Fibroblast of lung (primary cell): ENCODE data around the gene XYLT1. TPM values are rescaled to one million over a fixed set of nuclear protein-coding genes. Genes with fewer than 3 reads are reported as not detected.

Experiments
- DNase-seq, 2 donors: peaks; one replicate each; pipeline versions ENCODE4 v3.0.0 to v3.0.0-alpha.2; 2010; ENCODE audit warnings: low read depth in 2 of 2
- H2AFZ ChIP-seq: 2 replicates; pipeline ENCODE4 v1.5.1; 2012; ENCODE audit warnings: low read length, control low read depth, inconsistent platforms
- H3K27ac ChIP-seq: 2 replicates; pipeline ENCODE4 v1.5.1; 2011; ENCODE audit warnings: low read length, control low read depth; ENCODE audit not compliant: insufficient read depth
- H3K27me3 ChIP-seq: 2 replicates; pipeline ENCODE4 v1.5.1; 2011; ENCODE audit warnings: mild to moderate bottlenecking, low read length; ENCODE audit not compliant: control insufficient read depth, insufficient read depth
- H3K36me3 ChIP-seq: 2 replicates; pipeline ENCODE4 v1.5.1; 2011; ENCODE audit warnings: low read length; ENCODE audit not compliant: control insufficient read depth, insufficient read depth
- H3K4me1 ChIP-seq: 2 replicates; pipeline ENCODE4 v1.5.1; 2011; ENCODE audit warnings: low read length; ENCODE audit not compliant: control insufficient read depth, insufficient read depth; ENCODE audit errors: extremely low read depth
- H3K4me2 ChIP-seq: 2 replicates; pipeline ENCODE4 v1.5.1; 2011; ENCODE audit warnings: low read length, control low read depth; ENCODE audit not compliant: insufficient read depth; ENCODE audit errors: extremely low read depth
- H3K4me3 ChIP-seq, 4 experiments: fragments of 200-600 bp in 1 of 4; sonication (generic) in 1 of 4; replicated peaks in 1 of 4; 2 replicates each; pipeline ENCODE4 v1.5.1; 2011 to 2016; ENCODE audit warnings: low read length in 4 of 4, low read depth in 3 of 4, mild to moderate bottlenecking in 3 of 4, control low read depth in 2 of 4, inconsistent platforms in 1 of 4, mixed read lengths in 1 of 4; ENCODE audit not compliant: insufficient read depth in 1 of 4; ENCODE audit errors: control extremely low read depth in 1 of 4
- H3K79me2 ChIP-seq: 2 replicates; pipeline ENCODE4 v1.5.1; 2012; ENCODE audit warnings: mild to moderate bottlenecking, low read length, inconsistent platforms; ENCODE audit not compliant: control insufficient read depth, insufficient read depth
- H3K9ac ChIP-seq: 2 replicates; pipeline ENCODE4 v1.5.1; 2011; ENCODE audit warnings: mild to moderate bottlenecking, low read length, control low read depth; ENCODE audit not compliant: insufficient read depth
- H3K9me3 ChIP-seq: 2 replicates; pipeline ENCODE4 v1.5.1; 2012; ENCODE audit warnings: low read depth, low read length; ENCODE audit not compliant: control insufficient read depth, insufficient read depth
- H4K20me1 ChIP-seq: 2 replicates; pipeline ENCODE4 v1.5.1; 2011; ENCODE audit warnings: low read length; ENCODE audit not compliant: control insufficient read depth, insufficient read depth; ENCODE audit errors: extremely low read depth
- CTCF ChIP-seq, 2 donors: IDR thresholded peaks in 1 of 2; conservative IDR thresholded peaks in 1 of 2; 1 replicate in 1 of 2; 2 replicates in 1 of 2; pipeline ENCODE4 v1.5.1; 2011 to 2012; ENCODE audit warnings: low read length in 2 of 2, control low read depth in 1 of 2, inconsistent platforms in 1 of 2, low read depth in 1 of 2, mild to moderate bottlenecking in 1 of 2
- EZH2 ChIP-seq: IDR thresholded peaks from 2 replicates; pipeline ENCODE4 v1.5.1; 2012; ENCODE audit warnings: low read length, control low read depth, mild to moderate bottlenecking; ENCODE audit errors: missing control alignments
- polyA plus RNA-seq, 2 donors: library from polyadenylated mRNA; depleted of rRNA in 1 of 2; stranded (reverse) in 1 of 2; unstranded in 1 of 2; fragments of >200 nt; gene quantifications; 2 replicates each; pipeline ENCODE4 v1.2.1, GENCODE V29; 2011 to 2012; ENCODE audit warnings: missing spikeins in 1 of 2
- total RNA-seq: library from RNA; depleted of rRNA; stranded (reverse); fragments of >200 nt; gene quantifications from 2 replicates; pipeline ENCODE4 v1.2.1, GENCODE V29; 2014

Gene XYLT1
- total and polyA plus RNA-seq, 2 donors (not counting 1 experiment from before 2014, with no cell fraction given): 9.3 to 21.8 TPM

- Histone ChIP-seq H3K36me3 (no peaks in the 10 kb centered on the region), H3K4me1 (no peaks in the 10 kb centered on the region), H3K9ac (no peak overlapping the region), H3K27ac (no peak overlapping the region), H3K9me3 (no peaks in the 10 kb centered on the region), H3K27me3 (no peaks in the 10 kb centered on the region), H3K4me3 (no peak overlapping the region), H3K79me2 (peaks cover 5% of the 10 kb centered on the region), H4K20me1 (no peaks in the 10 kb centered on the region), H3K4me2 (peak overlapping the region; percentile 9), H2AFZ (no peak overlapping the region)
- DNase-seq: no peak
- TF ChIP-seq CTCF (conservative IDR thresholded peaks at IDR 0.05 in 1 of 2, IDR thresholded peaks at IDR 0.05 in 1 of 2; ENCODE audit: low read depth in 1 of 2, low read length in 2 of 2): no peak
- no peak for TF ChIP-seq EZH2
Observed at GRCh38 chr16:17453364-17454038, 17.3 kb downstream of the XYLT1 start.

DNA sequence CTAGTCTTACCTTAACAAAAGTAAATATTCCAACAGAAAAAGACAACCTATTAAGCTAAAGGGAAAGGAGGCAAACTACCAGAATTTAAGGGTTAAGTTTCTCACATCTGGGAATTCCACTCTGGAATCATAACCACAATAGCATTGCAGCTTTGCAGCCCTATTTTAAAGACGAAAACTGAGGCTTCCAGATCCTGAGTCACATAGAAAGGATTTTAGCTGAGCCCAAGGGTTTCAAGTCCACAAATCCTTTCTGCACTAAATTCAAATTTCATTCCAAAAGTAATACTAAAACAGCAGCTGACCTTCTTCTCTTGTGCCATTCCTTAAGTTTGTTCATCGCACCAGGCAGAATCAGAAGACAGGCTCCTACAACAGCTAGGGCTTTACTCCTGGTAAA, 17.8 kb downstream of the XYLT1 start:
- peak in 1 of 2 donors; percentile 64 for DNase-seq
- Histone ChIP-seq H3K79me2 (peaks cover 2% of the 10 kb centered on the region), H3K4me2 (peak overlapping the region; percentile 9)

DNA sequence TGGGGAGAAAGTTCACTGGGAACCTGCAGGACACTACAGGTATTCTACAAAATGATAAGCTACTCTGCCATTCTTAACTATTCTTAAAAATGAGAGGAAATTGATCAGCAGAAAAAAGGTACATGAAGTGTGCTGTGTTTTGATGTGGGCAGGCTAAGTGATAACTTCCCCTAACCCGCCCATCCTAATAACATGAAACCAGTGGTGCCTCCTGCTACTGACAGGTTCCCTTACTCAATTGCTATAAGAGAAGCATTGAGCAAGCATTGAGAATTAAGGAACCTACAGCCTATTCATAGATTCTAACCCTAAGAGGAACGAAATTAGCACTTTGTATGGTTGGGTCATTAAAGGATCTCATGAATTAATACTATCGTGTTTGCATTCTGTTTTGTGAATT, 18.9 kb downstream of the XYLT1 start:
- no peaks in the 10 kb centered on the region for H3K36me3 ChIP-seq
- H3K9ac ChIP-seq: no peak overlapping the region
- peaks cover 2% of the 10 kb centered on the region for H3K79me2 ChIP-seq
- TF ChIP-seq CTCF (conservative IDR thresholded peaks at IDR 0.05 in 1 of 2, IDR thresholded peaks at IDR 0.05 in 1 of 2; ENCODE audit: low read depth in 1 of 2, low read length in 2 of 2) (no peak), EZH2 (no peak)
- H3K27ac ChIP-seq: no peak overlapping the region
- no peaks in the 10 kb centered on the region for H4K20me1 ChIP-seq
- H3K4me3 ChIP-seq: no peak overlapping the region
- no peak overlapping the region for H3K4me2 ChIP-seq
- no peak for DNase-seq
- H3K4me1 ChIP-seq: no peaks in the 10 kb centered on the region
- H3K27me3 ChIP-seq: no peaks in the 10 kb centered on the region
- no peak overlapping the region for H2AFZ ChIP-seq
- no peaks in the 10 kb centered on the region for H3K9me3 ChIP-seq

More for the DNA sequence above, 17.8 kb downstream of the XYLT1 start:
- H2AFZ ChIP-seq: no peak overlapping the region
- no peaks in the 10 kb centered on the region for H3K9me3 ChIP-seq
- H3K9ac ChIP-seq: no peak overlapping the region
- TF ChIP-seq EZH2: no peak
- TF ChIP-seq CTCF (conservative IDR thresholded peaks at IDR 0.05 in 1 of 2, IDR thresholded peaks at IDR 0.05 in 1 of 2; ENCODE audit: low read depth in 1 of 2, low read length in 2 of 2): no peak
- no peaks in the 10 kb centered on the region for H3K4me1 ChIP-seq
- H3K27me3 ChIP-seq: no peaks in the 10 kb centered on the region
- H3K36me3 ChIP-seq: no peaks in the 10 kb centered on the region
- no peak overlapping the region for H3K27ac ChIP-seq
- H4K20me1 ChIP-seq: no peaks in the 10 kb centered on the region
- H3K4me3 ChIP-seq: no peak overlapping the region
